Measurements from ENCODE around the gene RER1.

- TF ChIP-seq CTCF (conservative IDR thresholded peaks at IDR 0.05; ENCODE audit: low read length) (no peak), EZH2phosphoT487 (IDR thresholded peaks at IDR 0.05; ENCODE audit: borderline replicate concordance, low read depth, low read length) (no peak)
Measured at GRCh38 chr1:2446394-2446793, 54.8 kb downstream of the RER1 start.
